BLaER1 (cell line): ENCODE measurements around the gene PRKAG2.
A peak's percentile ranks its signal among the peaks of the same experiment; 100 is the strongest.

Source experiments
- H3K27ac ChIP-seq: shearing (Covaris generic); formaldehyde crosslinking; 2 replicates; pipeline ENCODE4 v1.8.1; 2022
- H3K27me3 ChIP-seq: shearing (Covaris generic); formaldehyde crosslinking; 2 replicates; pipeline ENCODE4 v1.8.1; 2022
- H3K36me3 ChIP-seq: shearing (Covaris generic); formaldehyde crosslinking; 2 replicates; pipeline ENCODE4 v1.8.1; 2022
- H3K4me1 ChIP-seq: shearing (Covaris generic); formaldehyde crosslinking; 2 replicates; pipeline ENCODE4 v1.8.1; 2022
- H3K4me2 ChIP-seq: shearing (Covaris generic); formaldehyde crosslinking; 2 replicates; pipeline ENCODE4 v1.8.1; 2022
- H3K4me3 ChIP-seq: shearing (Covaris generic); formaldehyde crosslinking; 2 replicates; pipeline ENCODE4 v1.8.1; 2022
- H3K9ac ChIP-seq: shearing (Covaris generic); formaldehyde crosslinking; 2 replicates; pipeline ENCODE4 v1.8.1; 2022
- H3K9me3 ChIP-seq: shearing (Covaris generic); formaldehyde crosslinking; 2 replicates; pipeline ENCODE4 v1.8.1; 2022
- H4K20me1 ChIP-seq: shearing (Covaris generic); formaldehyde crosslinking; 2 replicates; pipeline ENCODE4 v1.8.1; 2022
- Cebpa-rat ChIP-seq: shearing (Covaris generic); IDR thresholded peaks from 2 replicates; pipeline ENCODE4 v1.8.1; 2022

PRKAG2 gene

GRCh38 chr7:151744656-151745638, 132.0 kb downstream of the PRKAG2 start:
- Histone ChIP-seq H3K4me2 (no peak overlapping the region), H3K27me3 (no peaks in the 10 kb centered on the region), H4K20me1 (no peaks in the 10 kb centered on the region), H3K4me3 (no peak overlapping the region), H3K36me3 (no peaks in the 10 kb centered on the region), H3K9me3 (0 out of 2 replicates have a peak, but pooled peaks cover under 1% of the 10 kb centered on the region), H3K4me1 (peaks cover 45% of the 10 kb centered on the region), H3K9ac (no peak overlapping the region), H3K27ac (no peak overlapping the region)
- TF ChIP-seq Cebpa-rat: no peak

DNA sequence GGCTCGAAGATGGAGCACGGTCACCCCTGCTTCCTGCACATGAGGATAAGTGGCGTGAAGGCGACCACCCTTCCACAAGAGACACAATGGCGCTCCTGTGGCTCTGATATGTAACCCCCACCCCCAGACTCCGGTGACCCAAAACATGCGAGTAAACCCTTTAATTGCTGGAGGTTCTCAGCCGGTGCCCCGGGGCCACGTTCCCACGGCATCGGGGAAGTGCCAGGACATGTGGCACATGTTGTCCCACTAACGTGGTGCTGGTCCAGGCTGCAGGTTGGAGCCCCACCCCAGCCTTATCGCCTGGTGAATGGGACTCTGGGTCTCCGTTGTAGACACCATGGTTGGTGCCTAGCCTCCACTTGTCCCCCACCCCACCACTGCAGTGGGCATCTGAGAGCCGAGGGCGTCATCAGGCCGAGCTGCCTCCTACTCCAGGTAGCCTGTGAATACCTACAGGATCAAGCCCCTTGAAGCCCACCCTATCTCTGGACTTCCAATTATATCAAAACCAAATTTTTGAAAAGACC, 132.8 kb downstream of the PRKAG2 start:
- Histone ChIP-seq H3K36me3 (no peaks in the 10 kb centered on the region; the same call in 1 of the 2 replicates), H3K27ac (no peak overlapping the region), H3K4me3 (no peak overlapping the region), H3K27me3 (no peaks in the 10 kb centered on the region), H4K20me1 (no peaks in the 10 kb centered on the region), H3K4me2 (peak overlapping the region; percentile 87), H3K9me3 (peaks cover 8% of the 10 kb centered on the region), H3K9ac (no peak overlapping the region), H3K4me1 (peaks cover 50% of the 10 kb centered on the region)
- TF ChIP-seq Cebpa-rat: no peak

GRCh38 chr7:151743481-151743983, 133.4 kb downstream of the PRKAG2 start:
- Histone ChIP-seq H4K20me1 (no peaks in the 10 kb centered on the region), H3K36me3 (no peaks in the 10 kb centered on the region; the same call in 1 of the 2 replicates), H3K4me2 (peak overlapping the region; percentile 87), H3K4me3 (peak overlapping the region; percentile 36; the same call in 1 of the 2 replicates), H3K9ac (peak overlapping the region; percentile 56; the same call in 1 of the 2 replicates), H3K27me3 (no peaks in the 10 kb centered on the region), H3K9me3 (peaks cover 14% of the 10 kb centered on the region), H3K27ac (peak overlapping the region; percentile 53), H3K4me1 (peaks cover 50% of the 10 kb centered on the region)
- TF ChIP-seq Cebpa-rat: no peak

DNA sequence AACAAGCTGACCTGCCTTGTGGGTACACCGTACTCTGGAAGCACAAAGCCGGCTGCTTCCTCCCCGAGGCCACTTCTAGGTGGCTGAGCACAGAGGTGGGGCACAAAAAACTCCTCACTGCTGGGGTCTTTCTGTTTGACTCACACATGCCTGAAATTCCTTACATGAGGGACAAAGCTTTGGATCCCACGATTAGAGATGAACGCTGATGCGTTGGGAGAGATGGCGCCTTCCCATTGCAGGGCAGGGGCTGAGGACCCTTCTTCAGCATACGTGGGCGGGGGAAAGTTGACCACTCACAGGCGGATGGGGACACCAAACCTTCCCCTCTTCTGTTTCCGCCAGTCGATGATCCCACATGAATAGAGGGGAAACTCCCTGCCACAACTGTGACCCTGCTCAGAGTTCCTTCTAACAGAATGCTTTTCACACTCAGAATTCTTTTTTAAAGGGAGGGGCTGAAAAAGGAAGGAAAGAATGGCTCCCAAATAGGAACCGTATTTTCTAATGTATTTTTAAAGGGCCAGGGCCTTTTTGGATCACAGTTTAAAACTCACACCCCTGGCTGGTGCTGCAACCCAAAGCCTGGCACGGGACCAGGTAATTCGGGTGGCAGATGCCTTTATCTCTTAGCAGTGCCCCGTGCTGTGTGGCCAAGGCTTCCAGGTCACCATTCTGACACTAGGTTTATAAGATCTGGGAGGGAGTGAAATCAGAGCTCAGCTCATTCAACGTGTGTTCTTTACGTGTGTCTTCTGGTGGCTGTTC, 134.0 kb downstream of the PRKAG2 start:
- peak overlapping the region; percentile 36 for H3K4me3 ChIP-seq
- H3K4me1 ChIP-seq: peaks cover 54% of the 10 kb centered on the region
- H3K36me3 ChIP-seq: no peaks in the 10 kb centered on the region; the same call in 1 of the 2 replicates
- no peaks in the 10 kb centered on the region for H4K20me1 ChIP-seq
- H3K9ac ChIP-seq: peak overlapping the region; percentile 56; the same call in 1 of the 2 replicates
- H3K27me3 ChIP-seq: no peaks in the 10 kb centered on the region
- H3K27ac ChIP-seq: peak overlapping the region; percentile 53
- H3K4me2 ChIP-seq: peak overlapping the region; percentile 87
- TF ChIP-seq Cebpa-rat: no peak
- H3K9me3 ChIP-seq: peaks cover 19% of the 10 kb centered on the region

GRCh38 chr7:151741585-151741984, 135.3 kb downstream of the PRKAG2 start:
- peaks cover 67% of the 10 kb centered on the region for H3K4me1 ChIP-seq
- no peaks in the 10 kb centered on the region for H3K27me3 ChIP-seq
- no peak overlapping the region for H3K4me2 ChIP-seq
- H3K27ac ChIP-seq: no peak overlapping the region
- no peak for TF ChIP-seq Cebpa-rat
- no peak overlapping the region for H3K9ac ChIP-seq
- H4K20me1 ChIP-seq: no peaks in the 10 kb centered on the region
- no peak overlapping the region for H3K4me3 ChIP-seq
- H3K36me3 ChIP-seq: no peaks in the 10 kb centered on the region; the same call in 1 of the 2 replicates
- H3K9me3 ChIP-seq: peaks cover 19% of the 10 kb centered on the region

DNA sequence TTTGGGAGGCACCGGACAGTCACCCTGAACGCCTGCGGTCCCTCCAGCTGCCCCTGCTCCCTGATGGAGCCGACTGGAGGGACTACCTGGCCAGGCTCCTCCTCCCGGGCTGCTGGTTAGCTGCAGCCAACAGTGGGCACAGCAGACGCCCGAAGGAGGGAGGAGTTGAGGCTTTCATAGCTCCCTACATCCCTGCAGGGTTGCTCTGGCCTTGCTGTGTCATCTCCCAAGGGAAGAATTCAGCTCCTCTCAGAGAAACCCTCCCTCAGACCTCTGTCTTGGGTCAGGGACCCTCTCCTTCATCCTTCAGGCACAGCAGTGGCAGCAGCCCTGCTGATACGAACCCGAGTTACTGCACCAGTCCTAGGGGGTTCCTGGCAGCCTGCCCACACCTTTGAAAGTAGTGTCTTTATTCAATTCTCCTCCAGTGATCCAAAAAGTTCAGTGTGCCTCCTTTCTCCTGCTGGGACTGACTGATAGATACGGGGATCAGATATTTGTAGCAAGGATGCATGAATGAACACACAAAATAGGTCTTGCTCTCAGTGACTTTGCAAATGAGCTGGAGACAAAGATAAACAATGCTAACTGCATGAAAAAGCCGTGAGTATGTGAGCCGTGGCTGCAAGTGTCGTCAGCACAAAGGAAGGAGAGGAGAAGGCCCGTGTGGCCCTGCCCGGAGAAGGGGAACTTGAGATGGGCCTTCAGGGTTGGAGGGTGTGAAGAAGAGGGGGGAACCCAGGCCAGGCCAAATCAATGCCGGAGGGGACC, 136.6 kb downstream of the PRKAG2 start:
- Histone ChIP-seq H3K4me1 (peaks cover 80% of the 10 kb centered on the region), H4K20me1 (peaks cover 9% of the 10 kb centered on the region), H3K4me3 (no peak overlapping the region), H3K36me3 (no peaks in the 10 kb centered on the region; the same call in 1 of the 2 replicates), H3K27me3 (no peaks in the 10 kb centered on the region), H3K4me2 (peak overlapping the region; percentile 51), H3K27ac (no peak overlapping the region), H3K9ac (no peak overlapping the region), H3K9me3 (peaks cover 19% of the 10 kb centered on the region)
- no peak for TF ChIP-seq Cebpa-rat

- H3K9me3 ChIP-seq: peaks cover 19% of the 10 kb centered on the region
- no peak overlapping the region for H3K9ac ChIP-seq
- no peak overlapping the region for H3K4me2 ChIP-seq
- H4K20me1 ChIP-seq: peaks cover 11% of the 10 kb centered on the region
- H3K36me3 ChIP-seq: no peaks in the 10 kb centered on the region; the same call in 1 of the 2 replicates
- 0 out of 2 replicates have a peak overlapping the region, but pooled peaks have one; percentile 2 for H3K4me3 ChIP-seq
- H3K27ac ChIP-seq: no peak overlapping the region
- peaks cover 83% of the 10 kb centered on the region for H3K4me1 ChIP-seq
- no peak for TF ChIP-seq Cebpa-rat
- H3K27me3 ChIP-seq: no peaks in the 10 kb centered on the region
Measured at GRCh38 chr7:151738925-151739324, 138.0 kb downstream of the PRKAG2 start.

- H3K4me1 ChIP-seq: peaks cover 85% of the 10 kb centered on the region
- peak overlapping the region; percentile 60 for H3K4me3 ChIP-seq
- peaks cover 19% of the 10 kb centered on the region for H3K9me3 ChIP-seq
- H3K36me3 ChIP-seq: no peaks in the 10 kb centered on the region; the same call in 1 of the 2 replicates
- H4K20me1 ChIP-seq: peaks cover 11% of the 10 kb centered on the region
- H3K4me2 ChIP-seq: peak overlapping the region; percentile 96
- peak overlapping the region; percentile 3; the same call in 1 of the 2 replicates for H3K27ac ChIP-seq
- no peak for TF ChIP-seq Cebpa-rat
- peak overlapping the region; percentile 31 for H3K9ac ChIP-seq
- H3K27me3 ChIP-seq: no peaks in the 10 kb centered on the region
Measured at GRCh38 chr7:151736403-151736909, 140.5 kb downstream of the PRKAG2 start.
